Measurements from ENCODE around the gene PGAP6. TPM values are rescaled to one million over a fixed set of nuclear protein-coding genes. Genes with fewer than 3 reads are reported as not detected.

The PGAP6 gene
- total RNA-seq, 1 donor from 2014 or later = 44.2 TPM

GRCh38 chr16:330741-331140, 51.0 kb downstream of the PGAP6 start:
- TF ChIP-seq CTCF (IDR thresholded peaks at IDR 0.05; ENCODE audit: insufficient read depth, low read length, severe bottlenecking) = no peak
- no peak for FAIRE-seq
- H3K36me3 ChIP-seq (ENCODE audit: control insufficient read depth, insufficient read depth, low read length) = peaks cover under 1% of the 10 kb centered on the region

GRCh38 chr16:325375-326145, 56.2 kb downstream of the PGAP6 start:
- no peak overlapping the region for H3K4me3 ChIP-seq (ENCODE audit: low read depth, low read length)
- peaks cover 12% of the 10 kb centered on the region for H3K36me3 ChIP-seq (ENCODE audit: control insufficient read depth, insufficient read depth, low read length)
- FAIRE-seq (no peak), DNase-seq (ENCODE audit: low read depth) (no peak)
- TF ChIP-seq CTCF (IDR thresholded peaks at IDR 0.05; ENCODE audit: insufficient read depth, low read length, severe bottlenecking) = no peak
- H3K27me3 ChIP-seq (ENCODE audit: control insufficient read depth, insufficient read depth, low read length) = no peaks in the 10 kb centered on the region

More at GRCh38 chr16:330741-331140, 51.0 kb downstream of the PGAP6 start:
- DNase-seq (ENCODE audit: low read depth) = no peak
- no peak overlapping the region for H3K4me3 ChIP-seq (ENCODE audit: low read depth, low read length)
- no peaks in the 10 kb centered on the region for H3K27me3 ChIP-seq (ENCODE audit: control insufficient read depth, insufficient read depth, low read length)

- FAIRE-seq (no peak), DNase-seq (ENCODE audit: low read depth) (no peak)
- Histone ChIP-seq H3K27me3 (ENCODE audit: control insufficient read depth, insufficient read depth, low read length) (no peaks in the 10 kb centered on the region), H3K36me3 (ENCODE audit: control insufficient read depth, insufficient read depth, low read length) (peaks cover 14% of the 10 kb centered on the region), H3K4me3 (ENCODE audit: low read depth, low read length) (no peak overlapping the region)
- TF ChIP-seq CTCF (IDR thresholded peaks at IDR 0.05; ENCODE audit: insufficient read depth, low read length, severe bottlenecking) = no peak
These were observed 57.1 kb downstream of the PGAP6 start for GRCh38 chr16:324451-325334.

- Histone ChIP-seq H3K27me3 (ENCODE audit: control insufficient read depth, insufficient read depth, low read length) (no peaks in the 10 kb centered on the region), H3K4me3 (ENCODE audit: low read depth, low read length) (no peak overlapping the region), H3K36me3 (ENCODE audit: control insufficient read depth, insufficient read depth, low read length) (peaks cover 18% of the 10 kb centered on the region)
- DNase-seq (ENCODE audit: low read depth) (no peak), FAIRE-seq (no peak)
- no peak for TF ChIP-seq CTCF (IDR thresholded peaks at IDR 0.05; ENCODE audit: insufficient read depth, low read length, severe bottlenecking)
These were observed 57.7 kb downstream of the PGAP6 start for GRCh38 chr16:324201-324450.

- H3K27me3 ChIP-seq (ENCODE audit: control insufficient read depth, insufficient read depth, low read length) = no peaks in the 10 kb centered on the region
- TF ChIP-seq CTCF (IDR thresholded peaks at IDR 0.05; ENCODE audit: insufficient read depth, low read length, severe bottlenecking) = no peak
- peaks cover 27% of the 10 kb centered on the region for H3K36me3 ChIP-seq (ENCODE audit: control insufficient read depth, insufficient read depth, low read length)
- FAIRE-seq (no peak), DNase-seq (ENCODE audit: low read depth) (no peak)
- H3K4me3 ChIP-seq (ENCODE audit: low read depth, low read length) = no peak overlapping the region
These were observed 59.2 kb downstream of the PGAP6 start for GRCh38 chr16:322476-323143.
